ENCODE results near the gene WDR70.
"Not testable (repeated sequence)": the region's sequence is repeated elsewhere in the genome, so short reads cannot be mapped to it uniquely, and the experiment has no call there.

DNA sequence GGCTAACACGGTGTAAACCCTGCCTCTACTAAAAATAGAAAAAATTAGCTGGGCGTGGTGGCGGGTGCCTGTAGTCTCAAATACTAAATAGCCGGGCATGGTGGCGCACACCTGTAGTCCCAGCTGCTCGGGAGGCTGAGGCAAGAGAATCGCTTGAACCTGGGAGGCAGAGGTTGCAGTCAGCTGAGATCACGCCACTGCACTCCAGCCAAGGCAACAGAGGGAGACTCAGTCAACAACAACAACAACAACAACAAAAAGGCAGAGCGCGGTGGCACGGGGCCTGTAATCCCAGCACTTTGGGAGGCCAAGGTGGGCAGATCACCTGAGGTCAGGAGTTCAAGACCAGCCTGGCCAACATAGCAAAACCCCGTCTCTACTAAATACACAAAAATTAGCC is 1.1 kb upstream of the WDR70 start:
- not testable (repeated sequence) for TF ChIP-seq EP300 (IDR thresholded peaks at IDR 0.05; ENCODE audit: borderline replicate concordance in 1 of 2, low read depth in 2 of 2, low read length in 2 of 2); POLR2A (IDR thresholded peaks at IDR 0.05; ENCODE audit: control extremely low read depth in 1 of 2, low read depth in 2 of 2, low read length in 2 of 2); SAP30 (IDR thresholded peaks at IDR 0.05; ENCODE audit: insufficient read depth, insufficient replicate concordance, low read length); SP2 (IDR thresholded peaks at IDR 0.05; ENCODE audit: low read length); EZH2 (IDR thresholded peaks at IDR 0.05; ENCODE audit: low read depth, low read length, severe bottlenecking); SUZ12 (IDR thresholded peaks at IDR 0.05; ENCODE audit: low read length); JUND (IDR thresholded peaks at IDR 0.05; ENCODE audit: low read length); ASH2L (IDR thresholded peaks at IDR 0.05; ENCODE audit: low read length); BCL11A (IDR thresholded peaks at IDR 0.05; ENCODE audit: low read depth in 2 of 2, low read length in 2 of 2)
- TF ChIP-seq, protein P1, sequence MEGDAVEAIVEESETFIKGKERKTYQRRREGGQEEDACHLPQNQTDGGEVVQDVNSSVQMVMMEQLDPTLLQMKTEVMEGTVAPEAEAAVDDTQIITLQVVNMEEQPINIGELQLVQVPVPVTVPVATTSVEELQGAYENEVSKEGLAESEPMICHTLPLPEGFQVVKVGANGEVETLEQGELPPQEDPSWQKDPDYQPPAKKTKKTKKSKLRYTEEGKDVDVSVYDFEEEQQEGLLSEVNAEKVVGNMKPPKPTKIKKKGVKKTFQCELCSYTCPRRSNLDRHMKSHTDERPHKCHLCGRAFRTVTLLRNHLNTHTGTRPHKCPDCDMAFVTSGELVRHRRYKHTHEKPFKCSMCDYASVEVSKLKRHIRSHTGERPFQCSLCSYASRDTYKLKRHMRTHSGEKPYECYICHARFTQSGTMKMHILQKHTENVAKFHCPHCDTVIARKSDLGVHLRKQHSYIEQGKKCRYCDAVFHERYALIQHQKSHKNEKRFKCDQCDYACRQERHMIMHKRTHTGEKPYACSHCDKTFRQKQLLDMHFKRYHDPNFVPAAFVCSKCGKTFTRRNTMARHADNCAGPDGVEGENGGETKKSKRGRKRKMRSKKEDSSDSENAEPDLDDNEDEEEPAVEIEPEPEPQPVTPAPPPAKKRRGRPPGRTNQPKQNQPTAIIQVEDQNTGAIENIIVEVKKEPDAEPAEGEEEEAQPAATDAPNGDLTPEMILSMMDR (IDR thresholded peaks at IDR 0.05; ENCODE audit: control extremely low read depth in 1 of 3, insufficient read depth in 1 of 3, low read depth in 1 of 3, low read length in 3 of 3): not testable (repeated sequence)
